Endothelial cell of umbilical vein (primary cell): Measurements from ENCODE around the gene ZBTB12.

Experiments used
- EZH2 ChIP-seq: IDR thresholded peaks from 2 replicates; pipeline ENCODE4 v1.6.1; 2012; ENCODE audit warnings: borderline replicate concordance, low read depth, mild to moderate bottlenecking, moderate library complexity, low read length, inconsistent platforms; ENCODE audit not compliant: severe bottlenecking
- FOS ChIP-seq: IDR thresholded peaks from 2 replicates; pipeline ENCODE4 v1.6.1; 2011; ENCODE audit warnings: mild to moderate bottlenecking, low read length, moderate library complexity, borderline replicate concordance; ENCODE audit not compliant: insufficient read depth
- JUN ChIP-seq: IDR thresholded peaks from 2 replicates; pipeline ENCODE4 v1.6.1; 2011; ENCODE audit warnings: borderline replicate concordance, low read depth; ENCODE audit not compliant: insufficient read length, insufficient read depth
- MYC ChIP-seq: IDR thresholded peaks from one replicate; pipeline ENCODE4 v1.6.1; 2011; ENCODE audit warnings: mild to moderate bottlenecking, low read depth, low read length
- POLR2A ChIP-seq: IDR thresholded peaks from 2 replicates; pipeline ENCODE4 v1.6.1; 2012; ENCODE audit warnings: low read depth, mild to moderate bottlenecking, control low read depth, low read length
- POLR2AphosphoS5 ChIP-seq: IDR thresholded peaks from 2 replicates; pipeline ENCODE4 v1.6.1; 2012; ENCODE audit warnings: low read depth, mild to moderate bottlenecking, control low read depth, low read length, moderate library complexity; ENCODE audit not compliant: insufficient read depth
- TF ChIP-seq, protein P1 (sequence below), 2 donors: IDR thresholded peaks; 1 replicate in 1 of 2; 2 replicates in 1 of 2; pipeline ENCODE4 v1.5.1; 2011; ENCODE audit warnings: low read length in 2 of 2, mild to moderate bottlenecking in 2 of 2, moderate library complexity in 2 of 2, control low read depth in 1 of 2, inconsistent platforms in 1 of 2, low read depth in 1 of 2; ENCODE audit not compliant: insufficient read depth in 1 of 2; ENCODE audit errors: extremely low read depth in 1 of 2
- TF ChIP-seq, protein P2 (sequence below): IDR thresholded peaks from 2 replicates; pipeline ENCODE4 v1.6.1; 2011; ENCODE audit not compliant: insufficient read depth, insufficient read length

DNA sequence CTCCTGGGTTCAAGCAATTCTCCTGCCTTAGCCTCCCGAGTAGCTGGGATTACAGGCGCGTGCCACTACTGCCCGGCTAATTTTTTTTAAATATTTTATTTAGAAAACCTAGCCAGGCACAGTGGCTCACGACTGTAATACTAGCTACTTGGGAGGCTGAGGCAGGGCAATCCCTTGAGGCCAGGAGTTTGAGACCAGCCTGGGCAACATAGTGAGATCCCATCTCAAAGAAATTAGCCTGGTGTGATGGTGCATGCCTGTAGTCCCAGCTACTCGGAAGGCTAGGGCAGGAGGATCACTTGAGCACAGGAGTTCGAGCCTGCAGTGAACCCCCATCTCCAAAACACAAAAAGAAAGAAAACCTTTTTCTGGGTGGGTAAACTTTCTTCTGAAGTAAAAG is 25.5 kb downstream of the ZBTB12 start:
- TF ChIP-seq, protein P1, sequence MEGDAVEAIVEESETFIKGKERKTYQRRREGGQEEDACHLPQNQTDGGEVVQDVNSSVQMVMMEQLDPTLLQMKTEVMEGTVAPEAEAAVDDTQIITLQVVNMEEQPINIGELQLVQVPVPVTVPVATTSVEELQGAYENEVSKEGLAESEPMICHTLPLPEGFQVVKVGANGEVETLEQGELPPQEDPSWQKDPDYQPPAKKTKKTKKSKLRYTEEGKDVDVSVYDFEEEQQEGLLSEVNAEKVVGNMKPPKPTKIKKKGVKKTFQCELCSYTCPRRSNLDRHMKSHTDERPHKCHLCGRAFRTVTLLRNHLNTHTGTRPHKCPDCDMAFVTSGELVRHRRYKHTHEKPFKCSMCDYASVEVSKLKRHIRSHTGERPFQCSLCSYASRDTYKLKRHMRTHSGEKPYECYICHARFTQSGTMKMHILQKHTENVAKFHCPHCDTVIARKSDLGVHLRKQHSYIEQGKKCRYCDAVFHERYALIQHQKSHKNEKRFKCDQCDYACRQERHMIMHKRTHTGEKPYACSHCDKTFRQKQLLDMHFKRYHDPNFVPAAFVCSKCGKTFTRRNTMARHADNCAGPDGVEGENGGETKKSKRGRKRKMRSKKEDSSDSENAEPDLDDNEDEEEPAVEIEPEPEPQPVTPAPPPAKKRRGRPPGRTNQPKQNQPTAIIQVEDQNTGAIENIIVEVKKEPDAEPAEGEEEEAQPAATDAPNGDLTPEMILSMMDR (IDR thresholded peaks at IDR 0.05; ENCODE audit: extremely low read depth in 1 of 2, insufficient read depth in 1 of 2, low read depth in 1 of 2, low read length in 2 of 2) = no peak
- TF ChIP-seq POLR2A (no peak), POLR2AphosphoS5 (no peak), MYC (no peak), JUN (no peak), EZH2 (no peak), FOS (no peak)
- TF ChIP-seq, protein P2, sequence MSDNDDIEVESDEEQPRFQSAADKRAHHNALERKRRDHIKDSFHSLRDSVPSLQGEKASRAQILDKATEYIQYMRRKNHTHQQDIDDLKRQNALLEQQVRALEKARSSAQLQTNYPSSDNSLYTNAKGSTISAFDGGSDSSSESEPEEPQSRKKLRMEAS = no peak
